Myocyte (in vitro differentiated cells): ENCODE results near the gene PI4KA. TPM values are rescaled to one million over a fixed set of nuclear protein-coding genes. Genes with fewer than 3 reads are reported as not detected.
"Not testable (repeated sequence)": the region's sequence is repeated elsewhere in the genome, so short reads cannot be mapped to it uniquely, and the experiment has no call there.

Experiments
- DNase-seq: peaks from one replicate; pipeline ENCODE4 v3.0.0-alpha.2; 2012; ENCODE audit warnings: low read depth
- total RNA-seq: library from RNA; depleted of rRNA; stranded (reverse); fragments of >200 nt; gene quantifications from 2 replicates; pipeline ENCODE4 v1.2.3, GENCODE V29; 2014

Gene PI4KA
- total RNA-seq, 1 donor from 2014 or later = 41.7 TPM

GRCh38 chr22:20700347-20700746, 158.3 kb downstream of the PI4KA start:
- DNase-seq = not testable (repeated sequence)

GRCh38 chr22:20699856-20700255, 158.8 kb downstream of the PI4KA start:
- not testable (repeated sequence) for DNase-seq

DNA sequence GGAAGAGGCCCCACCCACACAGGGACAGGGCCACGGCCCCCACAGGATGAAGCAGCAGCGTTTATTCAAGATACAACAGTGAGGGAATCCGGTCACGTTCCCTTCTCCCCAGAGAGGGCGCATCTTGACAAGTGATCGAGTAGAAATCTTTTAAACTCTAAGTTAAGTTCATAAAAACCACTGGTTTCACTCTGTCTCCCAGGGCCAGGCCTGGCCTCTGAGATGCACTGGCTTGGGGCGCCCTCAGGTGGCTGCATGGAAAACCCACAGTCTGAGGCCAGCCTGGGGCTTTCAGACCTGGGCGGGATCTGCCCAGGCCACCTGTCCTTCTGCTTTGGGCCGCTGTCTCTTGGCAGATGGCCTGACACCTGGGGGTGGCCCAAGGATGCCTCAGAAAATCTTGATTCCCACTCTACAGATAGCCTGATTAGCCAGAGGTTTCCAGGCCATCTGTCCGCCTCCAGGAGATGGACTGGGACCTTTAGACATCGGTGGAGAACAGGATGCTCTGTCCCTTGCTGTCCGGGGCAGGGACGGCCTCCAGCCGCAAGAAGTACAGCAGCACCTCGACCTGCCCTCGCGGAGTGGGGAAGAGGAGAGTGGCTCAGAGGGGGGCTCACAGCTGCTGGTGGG, 161.0 kb downstream of the PI4KA start:
- DNase-seq = peak; percentile 76

DNA sequence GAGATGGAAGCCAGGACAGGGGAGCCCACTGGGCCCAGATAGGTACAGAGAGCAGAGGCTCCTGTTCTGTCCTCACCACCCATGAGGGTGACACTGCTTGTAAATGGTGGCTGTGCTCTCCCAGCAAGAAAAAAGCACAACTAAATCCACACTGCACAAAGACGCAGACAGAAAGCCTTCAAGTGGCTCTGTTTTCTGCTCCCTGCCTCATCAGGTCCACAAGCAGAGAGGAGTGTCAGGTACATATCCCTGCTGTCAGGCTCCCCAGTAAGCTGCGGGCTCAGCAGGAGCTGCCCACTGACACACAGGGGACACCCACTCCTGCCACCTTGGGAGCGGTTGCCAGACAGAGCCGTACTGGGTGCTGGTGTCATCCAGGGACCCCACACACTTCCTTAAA, 162.6 kb downstream of the PI4KA start:
- DNase-seq = not testable (repeated sequence)

- DNase-seq = not testable (repeated sequence)
Observed at GRCh38 chr22:20695205-20695604, 163.4 kb downstream of the PI4KA start.

DNA sequence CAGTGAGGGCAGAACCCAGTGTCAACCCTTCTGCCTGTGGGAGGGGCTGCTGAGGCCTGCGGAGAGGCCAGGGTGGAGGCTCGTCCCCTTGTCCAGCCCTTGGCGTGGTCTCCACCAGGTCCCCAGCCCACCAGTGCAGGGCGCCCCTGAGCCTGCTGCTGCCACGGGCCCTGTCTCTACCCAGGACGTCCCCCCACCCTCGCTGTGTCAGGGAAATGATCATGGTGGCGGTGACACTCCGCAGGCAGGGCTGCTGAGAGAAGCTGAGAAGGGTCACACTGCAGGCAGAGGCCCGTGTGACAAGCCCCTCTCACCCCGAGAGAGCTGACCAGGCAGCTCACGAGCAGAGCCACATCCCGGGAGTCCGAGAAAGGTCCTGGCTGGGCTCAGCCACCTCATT, 164.4 kb downstream of the PI4KA start:
- not testable (repeated sequence) for DNase-seq

DNA sequence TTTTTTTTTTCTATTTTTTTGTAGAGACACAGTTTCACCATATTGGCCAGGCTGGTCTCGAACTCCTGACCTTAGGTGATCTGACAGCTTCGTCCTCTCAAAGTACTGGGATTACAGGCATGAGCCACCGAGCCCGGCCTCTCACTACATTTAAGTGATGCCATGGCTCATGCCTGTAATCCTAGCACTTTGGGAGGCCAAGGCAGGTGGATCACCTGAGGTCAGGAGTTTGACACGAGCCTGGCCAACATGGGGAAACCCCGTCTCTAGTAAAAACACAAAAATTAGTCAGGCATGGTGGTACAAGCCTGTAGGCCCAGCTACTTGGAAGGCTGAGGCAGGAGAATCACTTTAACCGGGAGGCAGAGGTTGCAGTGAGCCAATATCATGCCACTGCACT, 165.7 kb downstream of the PI4KA start:
- DNase-seq = not testable (repeated sequence)

GRCh38 chr22:20690586-20691317, 167.9 kb downstream of the PI4KA start:
- DNase-seq = not testable (repeated sequence)

GRCh38 chr22:20687356-20688172, 171.0 kb downstream of the PI4KA start:
- not testable (repeated sequence) for DNase-seq

DNA sequence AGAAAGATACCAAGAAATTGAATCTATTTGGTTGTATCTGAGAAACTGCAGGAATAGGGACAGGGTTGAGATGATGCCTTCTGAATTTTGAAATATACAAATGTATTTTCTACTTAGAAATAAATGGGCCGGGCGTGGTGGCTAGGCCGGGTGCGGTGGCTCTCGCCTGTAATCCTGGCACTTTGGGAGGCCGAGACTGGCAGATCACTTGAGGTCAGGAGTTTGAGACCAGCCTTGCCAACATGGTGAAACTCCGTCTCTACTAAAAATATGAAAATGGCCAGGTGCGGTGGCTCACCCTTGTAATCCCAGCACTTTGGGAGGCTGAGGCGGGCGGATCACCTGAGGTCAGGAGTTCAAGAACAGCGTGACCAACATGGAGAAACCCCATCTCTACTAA, 172.8 kb downstream of the PI4KA start:
- not testable (repeated sequence) for DNase-seq

GRCh38 chr22:20678792-20679435, 179.7 kb downstream of the PI4KA start:
- DNase-seq = not testable (repeated sequence)

GRCh38 chr22:20677684-20678242, 180.8 kb downstream of the PI4KA start:
- DNase-seq = no peak

- not testable (repeated sequence) for DNase-seq
Observed at GRCh38 chr22:20675613-20676012, 183.0 kb downstream of the PI4KA start.

DNA sequence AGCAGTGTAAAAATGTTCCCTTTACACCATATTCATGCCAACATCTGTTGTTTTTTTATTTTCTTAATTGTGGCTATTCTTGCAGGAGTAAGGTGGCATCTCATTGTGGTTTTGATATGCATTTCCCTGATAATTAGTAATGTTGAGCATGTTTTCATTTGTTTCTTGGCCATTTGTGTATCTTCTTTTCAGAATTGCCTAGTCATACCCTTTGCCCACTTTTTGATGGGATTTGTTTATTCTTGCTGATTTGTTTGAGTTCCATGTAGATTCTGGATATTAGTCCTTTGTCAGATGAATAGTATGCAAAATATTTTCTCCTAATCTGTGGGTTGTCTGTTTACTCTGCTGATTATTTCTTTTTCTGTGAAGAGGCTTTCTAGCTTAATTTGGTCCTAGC, 183.6 kb downstream of the PI4KA start:
- no peak for DNase-seq

GRCh38 chr22:20673295-20674195, 185.1 kb downstream of the PI4KA start:
- DNase-seq = no peak

- no peak for DNase-seq
Observed at GRCh38 chr22:20672732-20673131, 185.9 kb downstream of the PI4KA start.

- DNase-seq = no peak
Observed at GRCh38 chr22:20672082-20672424, 186.6 kb downstream of the PI4KA start.

DNA sequence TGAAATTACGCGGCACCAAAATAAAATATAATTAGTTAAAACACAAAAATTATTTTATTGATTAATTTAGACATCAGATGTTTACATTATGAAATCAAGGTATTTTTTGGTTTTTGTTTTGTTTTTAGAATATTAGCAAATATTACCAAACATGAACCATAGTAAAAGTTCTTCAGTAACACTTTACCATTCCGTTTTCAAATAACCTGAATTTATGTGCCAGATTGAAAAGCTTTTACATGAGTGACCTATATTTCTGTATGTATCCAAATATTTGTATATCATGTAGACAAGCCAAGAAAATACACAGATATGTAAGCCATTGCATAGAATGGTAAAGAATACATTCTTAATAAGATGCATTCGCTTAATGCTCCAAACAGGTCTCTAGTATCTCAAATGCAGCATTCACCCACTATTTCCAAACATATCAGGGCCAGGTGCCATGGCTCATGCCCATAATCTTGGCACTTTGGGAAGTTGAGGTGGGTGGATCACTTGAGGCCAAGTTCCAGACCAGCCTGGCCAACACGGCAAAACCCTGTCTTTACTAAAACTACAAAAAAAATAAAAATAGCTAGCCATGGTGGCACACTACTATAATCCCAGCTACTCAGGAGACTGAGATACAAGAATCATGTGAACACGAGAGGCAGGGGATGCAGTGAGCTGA, 187.1 kb downstream of the PI4KA start:
- DNase-seq = no peak

DNA sequence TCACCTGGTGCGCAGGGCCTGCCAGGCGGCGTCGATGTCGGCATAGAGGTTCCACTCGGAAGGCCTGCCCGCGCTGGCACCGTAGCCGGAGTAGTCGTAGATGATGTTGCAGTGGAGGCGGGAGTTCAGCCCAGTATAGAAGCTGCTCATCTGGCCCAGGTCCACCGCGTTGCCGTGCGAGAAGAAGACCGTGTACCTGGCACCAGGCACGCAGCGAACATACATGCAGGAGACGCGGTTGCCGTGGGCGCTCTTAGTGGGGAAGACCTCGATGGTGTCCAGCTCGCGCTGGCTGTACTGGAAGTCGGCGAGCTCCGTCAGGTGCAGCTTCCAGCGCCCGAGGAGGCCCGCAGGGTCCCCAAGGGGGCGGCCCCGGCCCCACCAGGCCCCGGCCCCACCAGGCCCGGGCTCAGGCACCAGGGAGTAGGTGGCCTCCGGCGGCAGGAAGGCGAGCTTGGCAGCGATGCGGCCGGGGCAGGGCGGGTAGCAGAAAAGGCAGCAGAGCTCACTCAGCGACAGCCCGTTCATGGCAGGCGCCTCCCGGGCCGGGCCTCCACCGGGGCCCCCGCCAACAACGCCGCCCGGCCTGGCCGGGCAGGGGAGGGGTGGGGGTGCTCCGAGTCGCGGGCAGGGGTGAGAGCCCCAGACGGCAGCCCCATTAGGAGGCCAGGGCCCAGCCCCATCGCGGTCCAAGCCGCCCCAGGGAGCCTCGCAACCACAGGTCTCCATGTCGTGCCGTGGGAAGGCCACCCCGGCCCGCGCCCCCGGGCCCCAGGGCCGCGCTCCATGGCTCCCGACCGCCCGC, 188.0 kb downstream of the PI4KA start:
- DNase-seq = not testable (repeated sequence)
